ENCODE results near the gene FCN2.

The FCN2 gene

GRCh38 chr9:134880484-134881312 lies at the start of gene FCN2:
Gene FCN2, plus strand, starts transcription at chr9:134880810. Its CDS starts 12 bp downstream, at chr9:134880822.
- no peak for DNase-seq

- DNase-seq, result no peak
Observed at GRCh38 chr9:134830926-134831720, 49.5 kb upstream of the FCN2 start.

- DNase-seq, result no peak
Observed at GRCh38 chr9:134832471-134832870, 48.1 kb upstream of the FCN2 start.

- no peak for DNase-seq
Observed at GRCh38 chr9:134833294-134833880, 47.2 kb upstream of the FCN2 start.

GRCh38 chr9:134834217-134834956 lies 46.2 kb upstream of the FCN2 start:
- no peak for DNase-seq

GRCh38 chr9:134834957-134835419 lies 45.6 kb upstream of the FCN2 start:
- no peak for DNase-seq

GRCh38 chr9:134835448-134835847 lies 45.2 kb upstream of the FCN2 start:
- no peak for DNase-seq

GRCh38 chr9:134835987-134836386 lies 44.6 kb upstream of the FCN2 start:
- no peak for DNase-seq

GRCh38 chr9:134836406-134836970 lies 44.1 kb upstream of the FCN2 start:
- no peak for DNase-seq

- DNase-seq, result no peak
Observed at GRCh38 chr9:134837529-134837928, 43.1 kb upstream of the FCN2 start.

- DNase-seq, result no peak
Observed at GRCh38 chr9:134838651-134839454, 41.8 kb upstream of the FCN2 start.

GRCh38 chr9:134839455-134840125 lies 41.0 kb upstream of the FCN2 start:
- DNase-seq, result no peak

GRCh38 chr9:134840511-134840910 lies 40.1 kb upstream of the FCN2 start:
- no peak for DNase-seq

GRCh38 chr9:134841180-134841904 lies 39.3 kb upstream of the FCN2 start:
- DNase-seq, result no peak

GRCh38 chr9:134842321-134842720 lies 38.3 kb upstream of the FCN2 start:
- DNase-seq, result no peak

- DNase-seq, result no peak
Observed at GRCh38 chr9:134843740-134844139, 36.9 kb upstream of the FCN2 start.

- DNase-seq, result no peak
Observed at GRCh38 chr9:134844821-134845220, 35.8 kb upstream of the FCN2 start.

GRCh38 chr9:134846187-134846586 lies 34.4 kb upstream of the FCN2 start:
- no peak for DNase-seq

- no peak for DNase-seq
Observed at GRCh38 chr9:134846699-134847098, 33.9 kb upstream of the FCN2 start.

- DNase-seq, result no peak
Observed at GRCh38 chr9:134847138-134847537, 33.5 kb upstream of the FCN2 start.
